Activated CD8-positive, alpha-beta T cell treated with anti-CD3 and anti-CD28 coated beads for 36 hours (primary cell): ENCODE data around the gene UNK. TPM values are rescaled to one million over a fixed set of nuclear protein-coding genes. Genes with fewer than 3 reads are reported as not detected.

Source experiments
- ATAC-seq: fragments of 200-7000 bp; cut with Tn5 transposase; one replicate; pipeline ENCODE4 v1.10.0; 2021; ENCODE audit warnings: mild to moderate bottlenecking, moderate library complexity
- CTCF ChIA-PET: fragments of 350-600 bp; sonication (Branson Sonifier 250); formaldehyde crosslinking; loops from one replicate; lab custom pipeline; 2021; ENCODE audit warnings: antibody characterized with exemption; lab: Charles Lee
- POLR2A ChIA-PET: fragments of 350-600 bp; sonication (Branson Sonifier 250); formaldehyde crosslinking; loops from one replicate; lab custom pipeline; 2021; ENCODE audit warnings: antibody characterized with exemption; lab: Charles Lee
- DNase-seq: peaks from one replicate; pipeline ENCODE4 v3.0.0-alpha.2; 2020
- H3K27ac Mint-ChIP-seq: one replicate; pipeline ENCODE4 v1.8.0; 2021; ENCODE audit warnings: mild to moderate bottlenecking, mixed read lengths
- H3K27me3 Mint-ChIP-seq: one replicate; pipeline ENCODE4 v1.8.0; 2021; ENCODE audit warnings: mixed read lengths
- H3K36me3 Mint-ChIP-seq: one replicate; pipeline ENCODE4 v1.8.0; 2021; ENCODE audit warnings: low read depth, mixed read lengths
- H3K4me1 Mint-ChIP-seq: one replicate; pipeline ENCODE4 v1.8.0; 2021; ENCODE audit warnings: low read depth, mixed read lengths
- H3K4me3 Mint-ChIP-seq: one replicate; pipeline ENCODE4 v1.8.0; 2021; ENCODE audit warnings: mild to moderate bottlenecking, moderate library complexity, mixed read lengths
- H3K9me3 Mint-ChIP-seq: one replicate; pipeline ENCODE4 v1.8.0; 2021; ENCODE audit warnings: mixed read lengths
- intact Hi-C: fragments of 100-400 bp; cut with micrococcal nuclease; formaldehyde crosslinking; loops from one replicate; pipeline ENCODE4 v1.10.0; 2022
- total RNA-seq, 2 experiments: library from RNA; stranded (reverse); gene quantifications; one replicate each; pipeline ENCODE4 v1.2.3, GENCODE V29; 2021
- TF ChIP-seq, protein P1 (sequence below): fragments of 200-600 bp; IDR thresholded peaks from one replicate; pipeline ENCODE4 v1.8.0; 2022; ENCODE audit warnings: antibody characterized with exemption, mild to moderate bottlenecking

Gene UNK
- total RNA-seq, 2 experiments from 2014 or later, result 26.4 to 26.6 TPM

DNA sequence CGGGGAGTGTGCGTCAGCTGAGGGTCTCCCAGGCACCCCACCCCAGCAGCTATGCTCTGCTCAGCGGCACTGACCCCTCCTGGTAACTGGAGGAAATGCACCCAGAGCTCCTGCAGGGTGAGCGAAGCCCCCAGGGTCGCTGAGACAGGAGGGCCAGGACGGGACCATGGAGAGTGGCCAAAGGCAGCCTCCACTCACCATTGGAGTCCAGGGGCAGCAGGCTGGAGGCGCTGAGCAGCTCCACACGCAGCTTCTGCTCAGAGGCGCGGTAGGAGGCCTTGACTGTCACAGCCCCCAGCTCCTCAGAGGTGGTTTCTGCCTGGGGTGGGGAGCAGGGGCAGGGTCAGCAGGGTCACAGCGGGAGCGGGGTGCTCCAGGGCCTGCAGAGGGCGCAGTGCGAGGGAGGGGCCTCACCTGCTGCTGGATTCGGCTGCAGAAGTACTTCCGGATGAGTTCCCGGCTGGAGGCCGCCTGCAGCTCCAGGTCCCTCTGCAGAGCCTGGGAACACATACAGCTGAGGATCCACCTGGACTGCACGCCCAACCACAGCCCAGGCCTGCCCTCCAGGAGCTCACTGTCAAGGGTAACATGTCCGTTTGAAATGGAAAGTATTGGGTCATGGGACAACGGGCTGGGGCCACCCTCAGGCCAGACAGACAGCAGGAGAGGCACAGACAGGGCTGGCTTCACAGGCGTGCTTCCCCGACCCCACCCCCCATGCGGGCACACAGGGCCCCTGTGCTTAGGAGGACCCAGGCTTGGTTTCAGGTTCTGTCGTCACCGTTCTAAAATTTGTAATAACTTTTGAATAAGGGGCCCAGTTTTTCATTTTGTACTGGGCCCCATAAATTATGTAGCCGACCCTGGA lies 45.8 kb downstream of the UNK start:
- no peaks in the 10 kb centered on the region for H3K9me3 Mint-ChIP-seq

DNA sequence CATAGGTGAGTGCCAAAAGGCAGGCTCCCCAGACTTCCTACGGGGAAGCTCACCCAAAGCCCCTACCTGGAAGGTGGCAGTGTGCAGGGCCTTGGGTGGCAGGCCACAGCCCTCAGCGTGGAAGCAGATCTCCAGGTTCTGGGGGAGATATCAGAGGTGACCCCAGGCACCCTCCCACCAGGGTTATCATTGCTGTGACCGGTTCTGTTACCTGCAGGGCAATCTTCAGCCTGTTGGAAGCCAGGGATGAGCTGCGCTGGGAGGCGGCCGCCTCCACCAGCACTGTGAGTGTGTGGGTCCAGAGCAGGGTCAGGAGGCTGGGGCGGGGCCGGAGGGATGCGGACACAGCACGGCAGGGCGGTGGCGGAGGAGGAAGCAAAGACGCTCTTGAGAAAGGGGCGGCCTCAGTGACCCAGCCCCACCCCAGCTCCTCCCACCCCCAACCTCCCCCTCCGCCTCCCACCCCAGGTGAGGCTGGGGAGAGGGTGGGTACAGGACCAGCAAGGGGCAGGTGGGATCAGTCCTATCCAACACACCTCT lies 46.5 kb downstream of the UNK start:
- DNase-seq (no peak), ATAC-seq (no peak)
- no peaks in the 10 kb centered on the region for H3K9me3 Mint-ChIP-seq
- peaks cover 38% of the 10 kb centered on the region for H3K36me3 Mint-ChIP-seq
- peak overlapping the region; percentile 97 for H3K27ac Mint-ChIP-seq
- intact Hi-C loops, result no loop called here
- POLR2A ChIA-PET, result interaction anchor here (1.4 to 4.0 kb wide), 4 partner anchors 8 to 57 kb away, joined by 4 to 26 read pairs (median 14); partner anchors contain the start of genes UNC13D and UNK
- H3K4me3 Mint-ChIP-seq, result no peak overlapping the region
- CTCF ChIA-PET, result interaction anchor here (1.1 to 13.1 kb wide), 10 partner anchors 10 to 78 kb away, joined by 3 to 105 read pairs (median 8); partner anchors contain the start of genes GALK1, UNC13D and WBP2
- TF ChIP-seq, protein P1, sequence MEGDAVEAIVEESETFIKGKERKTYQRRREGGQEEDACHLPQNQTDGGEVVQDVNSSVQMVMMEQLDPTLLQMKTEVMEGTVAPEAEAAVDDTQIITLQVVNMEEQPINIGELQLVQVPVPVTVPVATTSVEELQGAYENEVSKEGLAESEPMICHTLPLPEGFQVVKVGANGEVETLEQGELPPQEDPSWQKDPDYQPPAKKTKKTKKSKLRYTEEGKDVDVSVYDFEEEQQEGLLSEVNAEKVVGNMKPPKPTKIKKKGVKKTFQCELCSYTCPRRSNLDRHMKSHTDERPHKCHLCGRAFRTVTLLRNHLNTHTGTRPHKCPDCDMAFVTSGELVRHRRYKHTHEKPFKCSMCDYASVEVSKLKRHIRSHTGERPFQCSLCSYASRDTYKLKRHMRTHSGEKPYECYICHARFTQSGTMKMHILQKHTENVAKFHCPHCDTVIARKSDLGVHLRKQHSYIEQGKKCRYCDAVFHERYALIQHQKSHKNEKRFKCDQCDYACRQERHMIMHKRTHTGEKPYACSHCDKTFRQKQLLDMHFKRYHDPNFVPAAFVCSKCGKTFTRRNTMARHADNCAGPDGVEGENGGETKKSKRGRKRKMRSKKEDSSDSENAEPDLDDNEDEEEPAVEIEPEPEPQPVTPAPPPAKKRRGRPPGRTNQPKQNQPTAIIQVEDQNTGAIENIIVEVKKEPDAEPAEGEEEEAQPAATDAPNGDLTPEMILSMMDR, result no peak
- no peaks in the 10 kb centered on the region for H3K27me3 Mint-ChIP-seq
- H3K4me1 Mint-ChIP-seq, result peaks cover 44% of the 10 kb centered on the region

More for the DNA sequence above, 45.8 kb downstream of the UNK start:
- ATAC-seq (no peak), DNase-seq (peak; percentile 57)
- Mint-ChIP-seq H3K36me3 (peaks cover 38% of the 10 kb centered on the region), H3K4me3 (no peak overlapping the region), H3K27me3 (no peaks in the 10 kb centered on the region), H3K4me1 (peaks cover 43% of the 10 kb centered on the region), H3K27ac (peak overlapping the region; percentile 64)
- CTCF ChIA-PET, result interaction anchor here (0.7 to 13.1 kb wide), 25 partner anchors 9 to 80 kb away, joined by 3 to 105 read pairs (median 5); partner anchors contain the start of genes GALK1, UNC13D and WBP2
- POLR2A ChIA-PET, result interaction anchor here (0.7 to 4.0 kb wide), 6 partner anchors 9 to 56 kb away, joined by 3 to 26 read pairs (median 5); partner anchors contain the start of genes UNC13D and UNK
- intact Hi-C loops, result no loop called here
- TF ChIP-seq, protein P1, result peak; percentile 75

DNA sequence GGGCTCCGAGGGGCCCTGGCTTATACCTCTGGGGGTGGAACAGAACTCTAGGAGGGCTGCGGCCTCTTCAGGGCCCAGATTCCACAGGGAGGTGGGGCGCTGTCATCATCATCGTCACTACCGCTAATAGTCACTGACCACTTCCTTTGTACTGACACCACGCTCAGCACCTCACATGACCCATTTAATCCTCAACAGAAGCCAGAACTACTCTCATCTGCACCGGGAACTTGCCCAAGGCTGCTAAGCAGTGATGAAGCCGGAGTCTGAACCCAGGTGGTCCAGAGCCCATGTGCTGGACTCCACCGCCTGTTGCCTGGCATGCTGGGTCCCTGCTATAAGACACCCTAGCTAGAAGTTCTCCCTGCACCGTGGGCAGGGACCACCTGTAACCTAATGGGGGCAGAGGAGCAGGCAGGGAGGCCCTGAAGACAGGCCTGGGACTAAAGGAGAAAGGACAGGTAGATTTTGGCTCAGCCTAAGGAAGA lies 47.6 kb downstream of the UNK start:
- intact Hi-C loops, result no loop called here
- CTCF ChIA-PET, result interaction anchor here (1.7 to 13.1 kb wide), 6 partner anchors 9 to 33 kb away, joined by 3 to 105 read pairs (median 6); partner anchors contain the start of genes UNC13D and WBP2

DNA sequence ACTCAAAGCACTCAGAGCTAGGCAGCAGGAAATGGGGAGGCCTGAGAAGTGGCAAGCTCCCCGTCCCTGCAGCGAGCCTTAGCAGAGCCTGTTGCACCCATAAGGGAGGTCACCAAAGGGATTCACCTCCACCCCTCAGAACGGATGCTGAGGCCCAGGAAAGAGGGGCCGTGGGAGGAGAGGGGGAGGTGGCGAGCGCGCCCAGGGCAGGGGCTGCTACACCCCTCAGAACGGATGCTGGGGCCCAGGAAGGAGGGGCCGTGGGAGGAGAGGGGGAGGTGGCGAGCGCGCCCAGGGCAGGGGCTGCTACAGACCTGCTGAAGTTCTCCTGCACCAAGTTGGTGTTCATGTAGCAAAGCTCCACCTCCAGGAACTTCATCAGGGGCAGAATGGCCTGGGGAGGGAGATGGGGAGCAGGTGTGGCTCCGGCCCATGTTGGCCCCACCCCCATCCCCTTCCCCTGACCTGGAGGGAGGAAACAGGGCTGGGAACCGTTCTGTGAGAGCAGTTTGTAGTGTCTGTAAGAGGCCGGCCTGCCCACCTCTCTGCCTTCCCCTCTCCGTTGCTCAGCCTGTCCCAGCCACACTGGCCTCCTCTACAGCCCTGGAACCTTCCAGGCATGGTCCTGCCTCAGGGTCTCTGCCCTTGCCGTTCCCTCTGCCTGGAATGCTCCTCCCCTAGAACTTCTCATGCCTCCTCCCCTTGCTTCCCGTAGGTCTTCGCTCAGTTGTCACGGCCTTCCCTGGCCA lies 48.2 kb downstream of the UNK start:
- H3K4me1 Mint-ChIP-seq, result peaks cover 39% of the 10 kb centered on the region
- ATAC-seq (peak; percentile 50), DNase-seq (peak; percentile 58)
- ChIA-PET CTCF (interaction anchor here (1.7 to 13.1 kb wide), 7 partner anchors 9 to 79 kb away, joined by 3 to 105 read pairs (median 7); partner anchors contain the start of genes UNC13D and WBP2), POLR2A (interaction anchor here (0.7 to 4.0 kb wide), 13 partner anchors 8 to 79 kb away, joined by 3 to 26 read pairs (median 4); partner anchors contain the start of genes UNC13D, UNK and WBP2)
- no peaks in the 10 kb centered on the region for H3K27me3 Mint-ChIP-seq
- H3K4me3 Mint-ChIP-seq, result peak overlapping the region; percentile 61
- no peaks in the 10 kb centered on the region for H3K9me3 Mint-ChIP-seq
- intact Hi-C loops, result no loop called here
- TF ChIP-seq, protein P1, result no peak
- H3K27ac Mint-ChIP-seq, result peak overlapping the region; percentile 97
- H3K36me3 Mint-ChIP-seq, result peaks cover 41% of the 10 kb centered on the region

More for the DNA sequence above, 47.6 kb downstream of the UNK start:
- TF ChIP-seq, protein P1, result no peak
- ATAC-seq (peak; percentile 72), DNase-seq (peak; percentile 85)
- POLR2A ChIA-PET, result interaction anchor here (0.7 to 4.0 kb wide), 10 partner anchors 8 to 78 kb away, joined by 4 to 26 read pairs (median 5); partner anchors contain the start of genes UNC13D and UNK
- Mint-ChIP-seq H3K36me3 (peaks cover 39% of the 10 kb centered on the region), H3K4me1 (peaks cover 39% of the 10 kb centered on the region), H3K9me3 (no peaks in the 10 kb centered on the region), H3K27ac (peak overlapping the region; percentile 97), H3K27me3 (no peaks in the 10 kb centered on the region), H3K4me3 (peak overlapping the region; percentile 61)
